SKM-1 treated with dmso at 0.1 percent for 144 hours (cell line): ENCODE results near the gene CCDC30.
"Not testable (repeated sequence)": the region's sequence is repeated elsewhere in the genome, so short reads cannot be mapped to it uniquely, and the experiment has no call there.

Experiments
- DNase-seq: peaks from one replicate; lab custom pipeline; 2025; ENCODE audit not compliant: unreplicated experiment; lab: John Stamatoyannopoulos, UW

CCDC30 gene

DNA sequence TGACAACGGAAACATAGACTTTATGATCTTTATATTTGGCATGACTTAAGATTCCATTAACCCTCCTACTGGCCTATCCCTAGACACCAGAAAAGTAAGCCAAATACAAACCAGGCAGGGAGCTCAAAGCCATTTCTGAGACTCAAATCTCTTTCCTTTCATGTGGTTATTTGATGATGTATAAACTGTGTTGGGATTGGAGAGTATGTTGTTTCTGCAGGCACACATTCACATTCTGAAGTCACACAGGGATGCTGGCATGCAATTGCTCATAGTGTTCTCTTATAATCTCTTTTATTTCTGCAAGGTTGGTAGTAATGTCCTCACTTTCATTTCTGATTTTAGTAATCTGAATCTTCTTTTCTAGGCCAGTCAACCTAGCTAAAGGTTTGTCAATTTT lies 13.0 kb upstream of the CCDC30 start:
- DNase-seq, result no peak

DNA sequence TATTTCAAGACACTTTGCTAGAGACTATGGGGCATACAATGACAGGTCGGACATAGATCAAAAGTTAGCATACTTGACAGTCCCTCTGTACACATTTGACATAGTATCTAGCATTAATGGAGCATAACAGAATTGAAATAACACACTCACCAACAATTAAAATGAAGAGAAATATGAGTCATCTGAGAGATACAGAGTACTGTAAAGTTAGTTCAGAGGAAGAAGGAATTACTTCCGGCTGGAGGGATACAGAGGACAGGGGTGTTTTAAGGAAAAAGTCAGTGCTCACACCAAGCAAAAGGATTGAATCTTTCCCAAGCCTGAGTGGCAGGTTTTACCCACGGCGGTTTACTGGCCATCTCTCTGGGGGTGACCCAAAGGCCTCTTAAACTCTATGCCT lies 9.7 kb upstream of the CCDC30 start:
- DNase-seq, result no peak

DNA sequence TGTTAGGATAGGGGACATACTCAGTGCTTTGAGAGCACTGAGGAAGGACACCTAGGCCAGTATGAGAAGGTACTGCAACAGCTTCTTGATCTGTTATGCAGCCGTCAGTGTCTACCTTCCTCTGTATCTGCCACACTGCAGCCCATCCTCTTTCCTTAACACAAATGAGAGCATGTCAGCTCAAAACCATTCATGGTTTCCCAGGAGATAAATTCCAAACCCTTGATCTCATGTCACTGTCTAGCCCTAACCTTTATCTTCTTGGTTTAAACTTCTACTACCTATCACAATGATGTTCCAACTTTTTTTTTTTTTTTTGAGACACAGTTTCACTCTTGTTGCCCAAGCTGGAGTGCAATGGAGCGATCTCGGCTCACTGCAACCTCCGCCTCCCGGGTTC lies 8.7 kb upstream of the CCDC30 start:
- DNase-seq, result no peak

DNA sequence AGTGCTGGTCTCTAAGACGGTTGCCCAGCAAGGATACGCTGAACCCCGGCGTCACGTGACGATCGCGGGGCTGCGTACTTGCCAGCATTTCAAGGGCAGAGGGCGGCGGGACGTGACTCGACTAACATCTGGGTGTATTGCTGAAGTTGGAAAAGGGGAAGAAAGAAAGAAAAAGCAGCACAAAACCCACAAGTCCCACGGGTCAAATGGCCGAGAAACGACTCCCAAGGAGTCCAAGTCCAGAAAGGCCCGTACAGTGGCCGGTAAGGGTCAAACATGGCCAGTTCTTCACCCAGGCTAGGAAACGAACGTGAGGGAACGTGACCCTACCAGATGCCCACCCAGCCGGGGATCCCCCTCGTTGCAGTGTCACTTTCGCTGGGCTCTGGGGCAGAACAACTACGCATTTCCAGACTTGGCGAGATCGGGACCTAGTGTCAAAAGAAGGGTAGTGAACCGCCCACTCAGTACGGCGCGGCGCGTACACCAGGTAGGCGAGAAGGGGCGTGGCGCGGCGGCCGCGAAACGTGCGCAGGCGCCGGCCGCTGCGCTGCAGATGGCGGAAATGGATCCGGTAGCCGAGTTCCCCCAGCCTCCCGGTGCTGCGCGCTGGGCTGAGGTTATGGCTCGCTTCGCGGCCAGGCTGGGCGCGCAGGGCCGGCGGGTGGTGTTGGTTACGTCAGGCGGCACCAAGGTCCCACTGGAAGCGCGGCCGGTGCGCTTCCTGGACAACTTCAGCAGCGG lies 6.9 kb upstream of the CCDC30 start, which contains the start of the genes PPCS and ZMYND12:
TSS of gene PPCS (plus strand) at position 534 of the 744 bp plus-strand sequence. CDS start at position 557, 23 bp downstream.
TSS of gene ZMYND12 (minus strand) at position 13 of the 744 bp plus-strand sequence. CDS start 25 bp downstream, outside the sequence.
- peak; percentile 76 for DNase-seq

DNA sequence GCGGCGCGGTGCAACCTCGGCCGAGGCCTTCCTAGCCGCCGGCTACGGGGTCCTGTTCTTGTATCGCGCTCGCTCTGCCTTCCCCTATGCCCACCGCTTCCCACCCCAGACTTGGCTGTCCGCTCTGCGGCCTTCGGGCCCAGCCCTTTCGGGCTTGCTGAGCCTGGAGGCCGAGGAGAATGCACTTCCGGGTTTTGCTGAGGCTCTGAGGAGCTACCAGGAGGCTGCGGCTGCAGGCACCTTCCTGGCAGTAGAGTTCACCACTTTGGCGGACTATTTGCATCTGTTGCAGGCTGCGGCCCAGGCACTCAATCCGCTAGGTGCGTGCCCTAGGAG lies 6.4 kb upstream of the CCDC30 start:
- peak; percentile 16 for DNase-seq

DNA sequence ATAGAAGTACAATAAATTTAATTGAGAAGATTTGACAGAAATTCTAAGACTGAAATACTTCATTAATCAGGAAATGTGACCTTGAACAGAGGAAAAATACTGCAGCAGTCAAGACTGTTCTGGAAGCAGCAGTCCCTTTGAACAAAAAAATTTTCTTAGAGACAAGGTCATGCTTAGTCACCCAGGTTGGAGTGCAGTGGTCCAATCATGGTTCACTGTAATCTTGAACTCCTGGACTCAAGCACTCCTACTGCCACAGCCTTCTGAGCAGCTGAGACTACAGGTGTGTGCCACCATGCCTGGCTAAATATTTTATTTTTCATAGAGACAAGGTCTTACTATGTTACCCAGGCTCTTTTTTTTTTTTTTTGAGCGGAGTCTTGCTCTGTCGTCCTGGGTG lies 1.9 kb upstream of the CCDC30 start:
- DNase-seq, result no peak

DNA sequence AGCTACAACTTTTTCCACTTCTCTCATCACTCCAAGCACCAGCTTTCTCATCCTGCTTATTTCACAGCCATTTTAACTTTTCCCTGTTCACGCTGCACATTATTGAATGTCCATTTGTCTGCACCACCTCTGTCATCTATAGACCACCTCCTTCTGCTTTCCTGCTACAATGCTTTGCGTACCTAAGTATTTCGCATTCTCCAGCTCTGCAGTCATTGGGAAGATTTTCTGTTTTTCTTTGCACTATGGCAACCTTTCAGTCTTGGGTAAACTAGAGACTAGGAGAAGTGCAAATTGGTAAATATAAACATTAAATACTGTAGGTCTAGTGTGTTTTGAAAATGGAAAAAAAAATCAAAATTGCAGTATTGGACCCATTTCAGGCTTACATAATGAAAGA lies 835 bp downstream of the CCDC30 start:
- DNase-seq, result no peak

DNA sequence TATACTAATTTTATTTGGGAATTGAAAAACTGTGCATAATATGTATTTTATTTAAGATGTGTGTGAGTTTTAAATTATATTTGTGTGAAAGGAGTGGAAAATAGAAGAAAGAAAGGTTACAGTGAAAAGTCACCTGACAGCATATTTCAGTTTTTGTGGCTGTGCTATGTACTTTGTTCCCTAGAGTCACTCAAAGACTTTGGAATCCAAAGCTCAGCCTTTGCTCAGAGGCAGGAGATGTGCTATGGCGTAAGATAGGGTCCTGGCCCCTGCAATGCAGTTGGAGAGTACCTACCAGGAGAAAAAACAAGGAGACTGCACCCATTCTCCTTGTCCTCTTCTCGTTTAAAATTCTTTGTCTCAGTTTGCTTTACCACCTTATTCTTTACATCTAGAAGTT lies 2.9 kb downstream of the CCDC30 start:
- DNase-seq, result no peak

DNA sequence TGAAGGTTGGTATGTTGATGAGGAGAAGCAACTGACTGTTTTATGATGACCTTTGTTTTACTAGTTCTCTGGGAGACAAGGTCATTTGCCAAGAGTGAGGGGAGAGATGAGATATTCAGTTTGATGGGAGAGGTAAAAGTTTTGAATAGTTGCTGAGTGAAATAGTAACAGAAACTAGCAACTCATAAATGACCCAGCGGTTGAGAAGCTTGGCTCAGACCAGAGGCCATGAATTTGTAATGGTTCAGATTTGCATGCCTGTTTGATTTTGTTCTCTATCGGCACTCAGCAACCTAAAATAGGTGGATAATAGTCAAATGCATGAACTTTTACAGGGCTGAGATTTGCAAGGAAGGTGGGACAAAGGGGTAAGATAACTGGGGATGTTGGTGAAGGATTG lies 6.6 kb downstream of the CCDC30 start:
- no peak for DNase-seq

DNA sequence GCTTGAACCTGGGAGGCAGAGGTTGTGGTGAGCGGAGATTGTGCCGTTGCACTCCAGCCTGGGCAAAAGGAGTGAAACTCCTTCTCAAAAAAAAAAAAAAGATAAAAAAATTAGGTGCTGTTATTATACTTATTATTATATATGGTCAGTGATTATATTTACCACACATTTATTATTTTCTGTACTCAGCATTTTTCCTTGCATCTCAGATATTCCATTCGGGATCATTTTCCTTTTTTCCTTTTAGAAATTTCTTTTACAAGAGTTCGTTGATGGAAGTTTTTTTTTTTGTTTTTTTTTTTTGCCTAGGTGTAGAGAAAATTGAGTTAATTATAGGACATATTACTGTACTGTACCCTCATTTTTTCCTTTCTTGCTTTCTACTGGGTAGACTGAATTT lies 13.5 kb downstream of the CCDC30 start:
- DNase-seq, result no peak

DNA sequence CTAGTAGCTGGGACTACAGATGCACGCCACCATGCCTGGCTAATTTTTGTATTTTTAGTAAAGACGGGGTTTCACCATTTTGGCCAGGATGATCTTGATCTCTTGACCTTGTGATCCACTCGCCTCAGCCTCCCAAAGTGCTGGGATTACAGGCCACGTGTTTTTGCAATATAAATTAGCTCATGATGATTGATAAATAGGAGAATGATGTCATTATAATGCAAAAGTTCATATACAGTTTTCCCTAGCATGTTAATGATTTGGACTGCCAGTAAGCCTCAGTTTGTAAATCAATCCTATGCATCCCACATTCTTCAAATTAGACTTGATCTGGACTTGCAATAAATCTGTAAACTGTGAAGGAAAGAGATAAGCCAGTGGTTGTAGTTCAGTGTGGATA lies 14.3 kb downstream of the CCDC30 start:
- DNase-seq, result not testable (repeated sequence)

DNA sequence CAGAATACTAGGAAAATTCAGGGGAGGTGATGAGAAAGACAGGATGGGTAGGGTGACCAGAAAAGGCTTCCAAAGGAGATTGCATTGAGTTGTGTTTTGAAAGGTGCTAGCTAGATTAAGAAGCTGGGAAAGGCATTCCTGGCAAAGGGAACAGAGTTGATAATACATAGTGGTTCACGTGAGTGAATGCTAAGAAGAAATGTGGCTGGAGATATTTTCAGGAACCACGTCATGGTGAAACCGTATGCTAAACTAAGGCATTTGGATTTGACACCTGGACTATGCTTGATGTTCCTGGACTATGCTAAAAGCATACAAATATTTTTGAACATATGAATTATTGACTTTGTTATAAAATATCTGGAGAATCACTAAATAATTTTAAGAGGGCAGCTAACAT lies 14.7 kb downstream of the CCDC30 start:
- DNase-seq, result no peak

DNA sequence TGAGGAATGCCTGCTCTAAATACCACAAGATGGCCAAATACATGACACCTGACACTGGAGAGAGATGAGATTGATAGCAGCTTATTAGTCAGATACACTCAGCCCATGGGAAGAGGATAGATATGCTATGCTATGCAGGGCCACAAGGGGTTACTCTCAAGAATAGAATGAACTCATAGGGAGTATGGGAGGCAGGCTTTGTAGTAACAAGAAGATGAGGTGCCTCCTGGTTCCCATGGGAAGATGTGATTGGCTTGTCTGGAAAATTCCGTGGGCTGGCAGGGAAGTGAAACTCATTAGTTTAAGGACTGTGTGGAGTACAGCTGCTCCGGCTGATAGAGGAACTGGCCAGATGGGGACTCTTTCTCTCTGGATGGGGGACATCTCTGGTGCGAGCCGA lies 16.5 kb downstream of the CCDC30 start:
- DNase-seq, result no peak

DNA sequence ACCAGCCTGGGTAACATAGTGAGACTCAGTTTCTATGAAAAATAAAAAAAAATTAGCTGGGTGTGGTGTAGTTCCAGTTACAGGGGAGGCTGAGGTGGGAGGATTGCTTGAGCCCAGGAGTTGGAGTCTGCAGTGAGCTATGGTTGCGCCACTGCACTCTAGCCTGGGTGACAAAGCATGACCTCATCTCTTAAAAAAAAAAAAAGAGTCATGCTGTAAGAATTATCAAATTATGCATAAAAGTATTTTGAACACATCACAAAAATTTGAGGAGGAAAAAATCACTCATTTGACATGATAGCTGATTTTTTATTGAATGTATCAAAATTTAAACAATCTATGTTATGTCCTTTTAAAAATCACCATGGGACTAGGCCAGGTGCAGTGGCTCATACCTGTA lies 17.8 kb downstream of the CCDC30 start:
- DNase-seq, result no peak

DNA sequence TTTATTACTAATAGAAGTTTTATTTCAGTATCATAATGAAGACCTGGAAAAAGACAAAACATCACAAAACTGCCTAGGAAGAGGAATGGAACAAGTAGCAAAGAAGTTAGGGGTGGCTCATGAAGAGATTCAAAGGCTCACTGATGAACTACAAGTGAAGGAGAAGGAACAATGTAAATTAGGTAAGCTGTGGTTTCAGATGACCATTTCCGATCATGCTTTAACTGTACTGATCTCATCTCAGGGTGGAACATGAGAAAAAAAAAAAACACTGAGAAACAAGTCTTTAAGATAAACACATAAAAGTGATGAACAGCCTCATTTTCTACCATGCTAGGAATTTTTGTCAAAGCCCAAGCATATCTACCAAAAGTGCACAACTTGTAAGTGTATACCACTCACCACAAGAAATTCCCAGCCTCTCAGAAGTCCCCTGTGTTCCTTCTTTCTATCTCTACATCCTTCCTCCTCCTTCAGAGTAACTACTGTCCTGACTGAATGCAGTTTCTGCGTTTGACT lies 19.6 kb downstream of the CCDC30 start:
- DNase-seq, result no peak

DNA sequence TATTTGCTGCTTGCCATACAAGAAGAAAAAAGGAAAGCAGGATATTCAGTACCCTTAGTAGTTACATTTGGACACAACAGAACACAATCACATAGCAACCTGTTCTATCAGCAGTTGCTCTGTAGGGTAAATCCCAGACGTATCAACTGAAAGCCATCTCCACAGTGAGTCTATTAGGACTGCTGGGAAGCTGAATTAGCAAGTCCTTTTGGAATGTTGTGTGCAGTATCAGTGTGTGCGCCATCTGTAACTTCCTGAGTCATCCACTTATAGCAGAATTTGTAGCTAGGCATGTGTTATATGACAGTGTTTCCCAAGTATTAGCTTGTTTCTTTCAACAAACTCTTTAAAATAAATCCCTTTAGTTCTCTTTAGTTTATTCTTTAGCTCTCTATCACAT lies 21.3 kb downstream of the CCDC30 start:
- no peak for DNase-seq

DNA sequence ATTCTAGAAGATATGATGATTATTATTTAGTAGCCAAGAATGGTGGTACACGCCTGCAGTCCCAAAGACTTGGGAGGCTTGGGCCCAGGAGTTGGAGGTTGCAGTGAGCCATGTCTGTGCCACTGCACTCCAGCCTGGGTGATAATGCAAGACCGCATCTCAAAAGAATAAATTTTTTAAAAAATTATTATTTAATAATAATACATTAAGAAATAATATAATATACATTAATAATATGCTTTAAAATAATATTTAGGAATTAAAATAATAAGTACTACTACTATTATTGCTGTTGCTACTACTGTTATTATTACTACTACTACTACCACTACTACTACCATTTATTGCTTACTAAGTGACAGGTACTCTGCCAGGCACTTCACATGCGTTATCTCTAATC lies 27.2 kb downstream of the CCDC30 start:
- no peak for DNase-seq

DNA sequence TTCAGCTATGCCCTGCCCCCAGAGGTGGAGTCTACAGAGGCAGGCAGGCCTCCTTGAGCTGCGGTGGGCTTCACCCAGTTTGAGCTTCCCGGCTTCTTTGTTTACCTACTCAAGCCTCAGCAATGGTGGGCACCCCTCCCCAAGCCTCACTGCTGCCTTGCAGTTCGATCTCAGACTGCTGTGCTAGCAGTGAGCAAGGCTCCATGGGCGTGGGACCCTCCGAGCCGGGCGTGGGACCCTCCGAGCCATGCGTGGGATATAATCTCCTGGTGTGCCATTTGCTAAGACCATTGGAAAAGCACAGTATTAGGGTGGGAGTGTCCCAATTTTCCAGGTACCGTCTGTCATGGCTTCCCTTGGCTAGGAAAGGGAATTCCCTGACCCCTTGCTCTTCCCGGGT lies 38.9 kb downstream of the CCDC30 start:
- DNase-seq, result not testable (repeated sequence)

DNA sequence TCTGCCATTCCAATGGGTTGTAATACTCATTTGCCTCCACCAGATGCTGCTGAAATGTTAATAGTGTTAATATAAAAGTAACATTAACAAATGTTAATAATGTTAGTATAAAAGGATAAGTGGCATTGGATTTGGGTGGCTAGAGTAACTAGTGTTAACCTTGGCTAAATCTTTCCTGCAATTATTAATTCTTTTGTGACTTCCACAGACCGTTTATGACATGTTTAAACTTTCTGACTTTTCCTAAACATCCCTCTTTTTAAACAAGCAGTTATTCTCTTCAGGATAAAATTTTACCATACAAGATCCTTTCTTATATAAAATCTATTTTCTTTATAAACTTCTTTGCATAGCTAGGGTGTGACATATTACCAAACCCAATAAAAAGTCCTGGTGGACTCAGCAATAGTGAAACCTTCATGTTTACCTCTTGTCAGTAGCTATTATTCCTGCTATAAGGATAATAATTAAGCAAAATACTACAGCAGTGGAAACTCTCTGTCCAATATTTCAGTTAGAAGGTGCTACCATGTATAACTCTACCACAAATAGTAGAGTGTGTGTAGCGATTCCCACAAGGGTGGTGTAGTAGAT lies 41.5 kb downstream of the CCDC30 start:
- DNase-seq, result no peak

DNA sequence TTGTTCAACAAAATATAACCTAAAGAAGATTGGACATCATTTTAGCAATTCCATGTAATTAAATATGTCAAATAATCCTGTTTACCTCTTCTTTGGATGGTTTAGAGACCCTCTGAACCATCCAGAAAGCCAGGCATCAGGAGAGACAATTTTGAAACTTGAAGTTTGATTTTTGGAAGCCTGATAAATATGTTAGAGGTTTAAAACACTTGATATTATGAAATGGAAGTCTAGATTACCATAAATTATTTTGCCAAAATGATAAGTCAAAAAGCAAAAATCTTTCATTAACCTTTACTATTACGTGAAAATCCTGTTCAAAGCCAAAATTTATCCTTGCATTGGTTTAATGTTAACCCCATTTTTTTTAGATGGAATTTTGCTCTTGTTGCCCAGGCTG lies 43.5 kb downstream of the CCDC30 start:
- no peak for DNase-seq

DNA sequence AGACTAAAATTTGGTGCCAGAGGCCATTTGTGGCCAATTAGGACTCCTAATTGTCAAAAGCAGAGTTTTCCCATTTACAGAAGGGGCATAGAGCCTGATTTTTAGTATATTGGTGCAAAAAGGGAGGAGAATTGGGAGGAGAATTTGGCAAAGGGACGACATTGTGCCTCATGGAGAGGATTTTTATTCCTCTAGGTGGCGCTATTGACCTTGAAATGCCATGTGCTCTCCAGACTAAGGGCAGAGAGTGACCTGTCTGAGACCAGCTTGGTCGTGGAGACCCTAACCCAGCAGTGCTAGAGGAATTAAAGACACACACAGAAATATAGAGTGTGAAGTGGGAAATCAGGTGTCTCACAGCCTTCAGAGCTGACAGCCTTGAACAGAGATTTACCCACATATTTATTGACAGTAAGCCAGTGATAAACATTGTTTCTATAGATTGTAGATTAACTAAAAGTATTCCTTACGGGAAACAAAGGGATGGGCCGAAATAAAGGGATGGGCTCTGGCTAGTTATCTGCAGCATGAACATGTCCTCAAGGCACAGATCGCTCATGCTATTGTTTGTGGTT lies 48.6 kb downstream of the CCDC30 start:
- peak; percentile 24 for DNase-seq

DNA sequence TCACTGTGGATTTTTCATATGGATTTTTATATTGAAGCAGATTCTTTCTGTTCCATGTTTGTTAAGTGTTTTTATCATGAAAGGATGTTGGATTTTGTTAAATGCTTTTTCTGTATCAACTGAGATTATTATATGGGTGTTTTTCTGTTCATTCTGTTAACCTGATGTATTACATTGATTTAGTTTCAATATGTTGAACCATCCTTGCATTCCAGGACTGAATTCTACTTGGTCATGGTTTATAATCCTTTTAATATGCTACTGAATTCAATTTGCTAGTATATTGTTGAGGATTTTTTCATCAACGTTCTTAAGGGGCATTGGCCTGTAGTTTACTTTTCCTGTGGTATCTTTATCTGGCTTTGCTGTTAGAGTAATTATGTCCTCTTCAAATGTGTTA lies 55.8 kb downstream of the CCDC30 start:
- no peak for DNase-seq
